Muscle of leg (tissue), 16 donors: ENCODE measurements around the gene HNF1A. TPM values are rescaled to one million over a fixed set of nuclear protein-coding genes. Genes with fewer than 3 reads are reported as not detected.

Experiments
- DNase-seq: peaks from one replicate; pipeline ENCODE4 v3.0.0; 2013
- H3K27ac ChIP-seq: one replicate; pipeline ENCODE4 v1.5.1; 2013; ENCODE audit warnings: mild to moderate bottlenecking, low read length, control low read depth
- H3K27me3 ChIP-seq: one replicate; pipeline ENCODE4 v1.6.1; 2013; ENCODE audit warnings: low read length; ENCODE audit not compliant: control insufficient read depth, insufficient read depth
- H3K36me3 ChIP-seq: one replicate; pipeline ENCODE4 v1.6.1; 2013; ENCODE audit warnings: low read length; ENCODE audit not compliant: control insufficient read depth, insufficient read depth
- H3K4me1 ChIP-seq: one replicate; pipeline ENCODE4 v1.6.1; 2013; ENCODE audit warnings: low read length; ENCODE audit not compliant: control insufficient read depth, insufficient read depth
- H3K4me3 ChIP-seq: one replicate; pipeline ENCODE4 v1.5.1; 2013; ENCODE audit warnings: low read length, control low read depth
- H3K9me3 ChIP-seq: replicated peaks from 2 replicates; pipeline ENCODE4 v1.6.1; 2013; ENCODE audit warnings: low read depth, low read length; ENCODE audit not compliant: control insufficient read depth
- WGBS: methylation state at CpG from one replicate; pipeline ENCODE4 v1.1.5; 2013; ENCODE audit warnings: missing lambda C conversion rate; ENCODE audit not compliant: insufficient coverage; 5-methylcytosine and 5-hydroxymethylcytosine counted together
- long read RNA-seq, 11 donors: transcript quantifications; one replicate each; lab custom pipeline, GENCODE V29; 2026
- polyA plus RNA-seq, 8 donors: library from polyadenylated mRNA; unstranded; fragments of 120-200 nt; gene quantifications; one replicate each; pipeline versions ENCODE4 v1.2.1 to v1.2.3, GENCODE V29; 2013; ENCODE audit warnings: inconsistent platforms in 1 of 8, low replicate concordance in 1 of 8; ENCODE audit not compliant: insufficient read length in 8 of 8, insufficient read depth in 1 of 8
- total RNA-seq: library from RNA; stranded (reverse); fragments of 120-200 nt; gene quantifications from one replicate; pipeline ENCODE4 v1.2.4, GENCODE V29; 2013

HNF1A gene
- 0.04 TPM for total RNA-seq
- polyA plus RNA-seq: 1 to 10 TPM in 1 of 8 donors, under 1 TPM in 3, not detected in 4; 0.05 to 2.9 (median 0.16) TPM
- long read RNA-seq, donor 1: 0 reads
- long read RNA-seq, donor 2: 0 reads
- long read RNA-seq, donor 3, partial matches to known transcripts: 0 of 5 reads
- long read RNA-seq, donor 3, other reads (novel, unspliced or antisense): 5 of 5 reads
- long read RNA-seq, donor 4: 0 reads
- long read RNA-seq, donor 5: 0 reads
- long read RNA-seq, donor 6, partial matches to known transcripts: 0 of 11 reads
- long read RNA-seq, donor 6, other reads (novel, unspliced or antisense): 11 of 11 reads
- long read RNA-seq, donor 7, partial matches to known transcripts: 0 of 12 reads
- long read RNA-seq, donor 7, other reads (novel, unspliced or antisense): 12 of 12 reads
- long read RNA-seq, donor 8: 0 reads
- long read RNA-seq, donor 9: 0 reads
- long read RNA-seq, donor 10: 0 reads
- long read RNA-seq, donor 11: 0 reads

- no peak within 1 kb of the TSS for H3K4me3 ChIP-seq
- 80% methylated on average over 29 of the region's 40 CpGs for WGBS
- no peaks in the 10 kb centered on the region for H3K27me3 ChIP-seq
- no peaks in the 10 kb centered on the region for H3K9me3 ChIP-seq
- H3K27ac ChIP-seq: no peak within 1 kb of the TSS
- H3K4me1 ChIP-seq: no peaks in the 10 kb centered on the region
- no peak for DNase-seq
- no peaks in the 10 kb centered on the region for H3K36me3 ChIP-seq
These were observed at the start of gene HNF1A for GRCh38 chr12:120978296-120979219. TSS of gene HNF1A (plus strand) at chr12:120978543. CDS start at chr12:120978769, 226 bp downstream.

GRCh38 chr12:120928864-120929652 is 49.3 kb upstream of the HNF1A start:
- H3K27me3 ChIP-seq: no peaks in the 10 kb centered on the region
- H3K9me3 ChIP-seq: no peaks in the 10 kb centered on the region
- H3K4me1 ChIP-seq: no peaks in the 10 kb centered on the region
- no peaks in the 10 kb centered on the region for H3K36me3 ChIP-seq
- WGBS: 72% methylated on average over 7 of the region's 13 CpGs
- no peak overlapping the region for H3K4me3 ChIP-seq
- H3K27ac ChIP-seq: no peak overlapping the region
- no peak for DNase-seq

- Histone ChIP-seq H3K27ac (no peak overlapping the region), H3K36me3 (no peaks in the 10 kb centered on the region), H3K27me3 (no peaks in the 10 kb centered on the region), H3K9me3 (no peaks in the 10 kb centered on the region), H3K4me1 (no peaks in the 10 kb centered on the region), H3K4me3 (no peak overlapping the region)
- 79% methylated on average over 3 of the region's 5 CpGs for WGBS
- no peak for DNase-seq
These were observed 48.3 kb upstream of the HNF1A start for GRCh38 chr12:120930032-120930431.

GRCh38 chr12:120932058-120932457 is 46.3 kb upstream of the HNF1A start:
- no peaks in the 10 kb centered on the region for H3K9me3 ChIP-seq
- no peak for DNase-seq
- H3K27me3 ChIP-seq: no peaks in the 10 kb centered on the region
- no peaks in the 10 kb centered on the region for H3K4me1 ChIP-seq
- no peaks in the 10 kb centered on the region for H3K36me3 ChIP-seq
- 74% methylated on average over 7 of the region's 7 CpGs for WGBS
- no peak overlapping the region for H3K27ac ChIP-seq
- H3K4me3 ChIP-seq: no peak overlapping the region

GRCh38 chr12:120932956-120933526 is 45.3 kb upstream of the HNF1A start:
- Histone ChIP-seq H3K36me3 (no peaks in the 10 kb centered on the region), H3K4me3 (no peak overlapping the region), H3K27ac (no peak overlapping the region), H3K27me3 (peaks cover 2% of the 10 kb centered on the region), H3K9me3 (no peaks in the 10 kb centered on the region), H3K4me1 (no peaks in the 10 kb centered on the region)
- 63% methylated on average over 9 of the region's 9 CpGs for WGBS
- no peak for DNase-seq

GRCh38 chr12:120933786-120934185 is 44.6 kb upstream of the HNF1A start:
- H3K27ac ChIP-seq: no peak overlapping the region
- H3K9me3 ChIP-seq: no peaks in the 10 kb centered on the region
- WGBS: 100% methylated on average over 1 of the region's 6 CpGs
- no peaks in the 10 kb centered on the region for H3K36me3 ChIP-seq
- H3K4me1 ChIP-seq: no peaks in the 10 kb centered on the region
- DNase-seq: no peak
- H3K27me3 ChIP-seq: peaks cover 2% of the 10 kb centered on the region
- no peak overlapping the region for H3K4me3 ChIP-seq

- Histone ChIP-seq H3K4me3 (no peak overlapping the region), H3K36me3 (no peaks in the 10 kb centered on the region), H3K27me3 (peaks cover 2% of the 10 kb centered on the region), H3K27ac (no peak overlapping the region), H3K4me1 (no peaks in the 10 kb centered on the region), H3K9me3 (no peaks in the 10 kb centered on the region)
- 33% methylated on average over 1 of the region's 2 CpGs for WGBS
- DNase-seq: peak; percentile 56
These were observed 42.1 kb upstream of the HNF1A start for GRCh38 chr12:120936197-120936596.

- H3K4me1 ChIP-seq: no peaks in the 10 kb centered on the region
- no peaks in the 10 kb centered on the region for H3K36me3 ChIP-seq
- H3K4me3 ChIP-seq: no peak overlapping the region
- no peaks in the 10 kb centered on the region for H3K9me3 ChIP-seq
- peaks cover 2% of the 10 kb centered on the region for H3K27me3 ChIP-seq
- DNase-seq: no peak
- no CpG with 5 or more reads among the region's 3 CpGs for WGBS
- no peak overlapping the region for H3K27ac ChIP-seq
These were observed 39.8 kb upstream of the HNF1A start for GRCh38 chr12:120938496-120938895.

- Histone ChIP-seq H3K27ac (no peak overlapping the region), H3K9me3 (no peaks in the 10 kb centered on the region), H3K4me1 (no peaks in the 10 kb centered on the region), H3K36me3 (no peaks in the 10 kb centered on the region), H3K4me3 (no peak overlapping the region), H3K27me3 (peaks cover 2% of the 10 kb centered on the region)
- peak; percentile 79 for DNase-seq
- WGBS: no CpG with 5 or more reads among the region's 3 CpGs
These were observed 38.8 kb upstream of the HNF1A start for GRCh38 chr12:120939523-120939922.
